BJ (cell line): ENCODE data around the gene ZMYM4. TPM values are rescaled to one million over a fixed set of nuclear protein-coding genes. Genes with fewer than 3 reads are reported as not detected.
"Not testable (repeated sequence)": the region's sequence is repeated elsewhere in the genome, so short reads cannot be mapped to it uniquely, and the experiment has no call there.

Experiments
- CTCF ChIA-PET: fragments of 350-600 bp; formaldehyde crosslinking; extraction: SDS; loops from one replicate; lab custom pipeline; 2021; ENCODE audit warnings: antibody characterized with exemption, inconsistent platforms; lab: Yijun Ruan, JAX
- POLR2A ChIA-PET: fragments of 300-600 bp; sonication (Branson Sonifier 250); formaldehyde crosslinking; extraction: SDS; loops from one replicate; lab custom pipeline; 2021; ENCODE audit warnings: antibody characterized with exemption; lab: Charles Lee
- DNase-seq: peaks from one replicate; pipeline ENCODE4 v3.0.0-alpha.2; 2011; ENCODE audit warnings: low read depth
- H3K27me3 ChIP-seq: 2 replicates; pipeline ENCODE4 v1.6.0; 2011; ENCODE audit warnings: low read length; ENCODE audit not compliant: control insufficient read depth, insufficient read depth
- H3K36me3 ChIP-seq: 2 replicates; pipeline ENCODE4 v1.5.1; 2011; ENCODE audit warnings: low read length; ENCODE audit not compliant: control insufficient read depth, insufficient read depth
- H3K4me3 ChIP-seq: 2 replicates; pipeline ENCODE4 v1.5.1; 2011; ENCODE audit warnings: low read depth, mild to moderate bottlenecking, control low read depth, low read length
- polyA plus RNA-seq: library from polyadenylated mRNA; depleted of rRNA; stranded (reverse); fragments of >200 nt; gene quantifications from 2 replicates; pipeline ENCODE4 v1.2.3, GENCODE V29; 2011
- TF ChIP-seq, protein P1 (sequence below): IDR thresholded peaks from 2 replicates; pipeline ENCODE4 v1.5.1; 2011; ENCODE audit warnings: low read depth, mild to moderate bottlenecking, control low read depth, inconsistent platforms, low read length, moderate library complexity; ENCODE audit not compliant: insufficient read depth

The ZMYM4 gene
- polyA plus RNA-seq, 1 experiment: 19.2 TPM

DNA sequence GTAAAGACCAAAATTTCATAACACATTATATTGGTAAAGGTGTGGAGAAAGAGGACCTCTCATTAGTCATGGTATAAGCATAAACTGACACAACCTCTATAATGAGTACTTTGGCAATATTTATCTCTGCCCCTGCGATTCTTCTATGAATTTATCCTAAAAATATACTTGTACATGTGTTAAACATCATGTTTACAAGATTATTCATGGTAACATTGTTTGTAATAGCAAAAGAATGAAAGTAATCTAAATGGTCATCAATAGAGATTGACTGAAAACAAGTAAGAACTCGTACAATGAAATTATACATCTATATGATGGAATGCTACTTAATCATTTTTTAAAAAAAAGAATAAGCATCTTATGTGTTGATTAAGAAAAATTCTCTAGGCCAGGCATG is 192.3 kb downstream of the ZMYM4 start:
- CTCF ChIA-PET: interaction anchor here (1.6 kb wide), 1 partner anchor 10 kb away, joined by 12 read pairs; no protein-coding TSS in a partner anchor
- no peak overlapping the region for H3K4me3 ChIP-seq
- POLR2A ChIA-PET: no interaction called here
- TF ChIP-seq, protein P1, sequence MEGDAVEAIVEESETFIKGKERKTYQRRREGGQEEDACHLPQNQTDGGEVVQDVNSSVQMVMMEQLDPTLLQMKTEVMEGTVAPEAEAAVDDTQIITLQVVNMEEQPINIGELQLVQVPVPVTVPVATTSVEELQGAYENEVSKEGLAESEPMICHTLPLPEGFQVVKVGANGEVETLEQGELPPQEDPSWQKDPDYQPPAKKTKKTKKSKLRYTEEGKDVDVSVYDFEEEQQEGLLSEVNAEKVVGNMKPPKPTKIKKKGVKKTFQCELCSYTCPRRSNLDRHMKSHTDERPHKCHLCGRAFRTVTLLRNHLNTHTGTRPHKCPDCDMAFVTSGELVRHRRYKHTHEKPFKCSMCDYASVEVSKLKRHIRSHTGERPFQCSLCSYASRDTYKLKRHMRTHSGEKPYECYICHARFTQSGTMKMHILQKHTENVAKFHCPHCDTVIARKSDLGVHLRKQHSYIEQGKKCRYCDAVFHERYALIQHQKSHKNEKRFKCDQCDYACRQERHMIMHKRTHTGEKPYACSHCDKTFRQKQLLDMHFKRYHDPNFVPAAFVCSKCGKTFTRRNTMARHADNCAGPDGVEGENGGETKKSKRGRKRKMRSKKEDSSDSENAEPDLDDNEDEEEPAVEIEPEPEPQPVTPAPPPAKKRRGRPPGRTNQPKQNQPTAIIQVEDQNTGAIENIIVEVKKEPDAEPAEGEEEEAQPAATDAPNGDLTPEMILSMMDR: no peak
- no peaks in the 10 kb centered on the region for H3K27me3 ChIP-seq
- DNase-seq: no peak
- H3K36me3 ChIP-seq: peaks cover 8% of the 10 kb centered on the region

DNA sequence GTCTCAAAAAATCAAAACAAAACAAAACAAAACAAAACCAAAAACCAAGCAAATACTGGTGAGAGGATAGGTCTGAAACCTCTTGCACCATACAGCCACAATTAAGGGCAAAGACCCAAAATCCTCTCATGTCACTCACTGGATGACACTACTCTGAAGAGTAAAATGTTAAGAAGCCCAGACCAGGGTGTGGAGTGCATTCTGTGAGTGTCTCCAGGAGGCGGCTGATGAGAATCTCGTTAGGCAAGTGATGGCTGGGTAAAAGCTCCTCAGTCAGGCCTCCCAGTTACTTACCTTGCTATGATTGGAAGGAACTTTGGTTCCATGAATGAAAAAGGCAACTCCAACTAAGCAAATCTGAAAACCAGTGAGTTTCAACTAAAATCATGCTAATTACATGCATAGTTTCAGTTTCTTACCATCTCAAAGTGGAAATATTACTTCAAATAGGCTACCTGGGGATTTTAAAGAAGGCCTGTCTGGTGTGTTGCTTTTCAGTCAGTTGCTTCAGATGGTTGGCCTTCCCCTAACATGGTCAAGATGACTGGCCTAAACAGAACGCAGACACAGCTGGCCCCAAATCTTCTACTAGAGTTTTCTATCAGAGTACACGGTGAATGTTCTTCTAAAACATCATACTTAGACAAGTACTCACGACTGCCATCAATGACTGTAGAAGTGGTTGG is 193.6 kb downstream of the ZMYM4 start:
- ChIA-PET CTCF (interaction anchor here (1.8 kb wide), 1 partner anchor 10 kb away, joined by 5 read pairs; no protein-coding TSS in a partner anchor), POLR2A (no interaction called here)
- Histone ChIP-seq H3K4me3 (no peak overlapping the region), H3K27me3 (no peaks in the 10 kb centered on the region), H3K36me3 (peaks cover 13% of the 10 kb centered on the region)
- TF ChIP-seq, protein P1: no peak
- DNase-seq: no peak

DNA sequence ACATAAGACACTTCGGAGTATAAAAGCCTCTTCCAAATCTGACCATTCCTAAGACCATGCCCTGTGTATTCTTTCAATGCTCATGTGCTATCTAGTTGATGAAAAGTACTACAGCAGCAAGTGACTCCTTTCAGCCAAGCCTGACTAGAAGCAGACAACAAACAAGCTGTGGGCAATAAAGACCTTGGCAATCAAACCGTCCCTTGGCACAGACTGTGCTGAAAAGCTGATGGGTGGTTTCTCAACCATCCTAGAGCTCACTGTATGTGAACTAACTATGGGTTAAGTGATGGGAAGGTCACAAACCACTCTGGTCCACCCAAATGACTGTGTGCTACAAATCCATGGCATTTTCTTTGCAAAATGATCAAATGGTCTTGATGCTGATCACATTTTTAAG is 194.7 kb downstream of the ZMYM4 start:
- POLR2A ChIA-PET: no interaction called here
- Histone ChIP-seq H3K36me3 (peaks cover 13% of the 10 kb centered on the region), H3K4me3 (no peak overlapping the region), H3K27me3 (no peaks in the 10 kb centered on the region)
- CTCF ChIA-PET: interaction anchor here (1.8 kb wide), 1 partner anchor 12 kb away, joined by 5 read pairs; no protein-coding TSS in a partner anchor
- TF ChIP-seq, protein P1: no peak
- no peak for DNase-seq

DNA sequence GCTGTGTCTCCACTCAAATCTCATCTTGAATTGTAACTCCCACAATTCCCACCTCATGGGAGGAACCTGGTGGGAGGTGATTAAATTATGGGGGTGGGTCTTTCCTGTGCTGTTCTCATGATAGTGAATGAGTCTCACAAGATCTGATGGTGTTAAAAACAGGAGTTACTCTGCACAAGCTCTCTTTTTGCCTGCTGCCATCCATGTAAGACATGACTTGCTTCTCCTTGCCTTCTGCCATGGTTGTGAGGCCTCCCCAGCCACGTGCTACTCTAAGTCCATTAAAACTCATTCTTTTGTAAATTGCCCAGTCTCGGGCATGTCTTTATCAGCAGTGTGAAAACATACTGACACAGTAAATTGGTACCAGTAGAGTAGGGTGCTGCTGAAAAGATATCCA is 195.2 kb downstream of the ZMYM4 start:
- POLR2A ChIA-PET, H3K4me3 ChIP-seq, H3K27me3 ChIP-seq, DNase-seq: not testable (repeated sequence)
- CTCF ChIA-PET: interaction anchor here (1.8 kb wide), 1 partner anchor 12 kb away, joined by 5 read pairs; no protein-coding TSS in a partner anchor
- H3K36me3 ChIP-seq: peaks cover 13% of the 10 kb centered on the region

DNA sequence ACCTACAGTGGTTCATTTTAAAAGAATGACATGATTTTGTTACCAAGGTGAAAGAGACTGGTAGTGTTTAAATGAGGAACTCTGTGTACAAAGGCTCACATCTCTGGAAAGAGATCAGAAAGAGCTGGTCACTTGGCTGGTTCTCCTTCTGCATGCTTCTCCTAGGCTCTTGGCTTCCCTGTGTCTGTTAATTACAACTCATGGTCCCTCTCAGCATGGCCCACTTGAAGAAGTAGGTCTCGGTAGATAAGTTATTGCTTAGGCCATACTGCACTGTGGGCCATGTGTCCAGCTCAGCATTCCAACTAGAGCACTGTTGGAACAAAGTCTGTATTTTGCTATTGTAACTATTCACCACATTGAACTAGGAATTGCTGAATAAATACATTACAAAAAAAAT is 197.6 kb downstream of the ZMYM4 start:
- Histone ChIP-seq H3K36me3 (peaks cover 13% of the 10 kb centered on the region), H3K27me3 (no peaks in the 10 kb centered on the region), H3K4me3 (no peak overlapping the region)
- no peak for DNase-seq
- ChIA-PET POLR2A (no interaction called here), CTCF (interaction anchor here (1.2 to 1.8 kb wide), 3 partner anchors 15 to 99 kb away, joined by 3 to 5 read pairs (median 4); no protein-coding TSS in a partner anchor)
- TF ChIP-seq, protein P1: no peak
